Fibroblast of mammary gland (primary cell): ENCODE data around the gene CCDC102B.

ENCODE experiments used
- DNase-seq: peaks from one replicate; pipeline ENCODE4 v3.0.0-alpha.2; 2010; ENCODE audit warnings: low read depth
- H3K4me3 ChIP-seq: 2 replicates; pipeline ENCODE4 v1.5.1; 2011; ENCODE audit warnings: low read depth, mild to moderate bottlenecking, low read length, moderate library complexity; ENCODE audit not compliant: control insufficient read depth
- TF ChIP-seq, protein P1 (sequence below): conservative IDR thresholded peaks from 2 replicates; pipeline ENCODE4 v1.5.1; 2011; ENCODE audit warnings: low read depth, low read length, inconsistent platforms; ENCODE audit not compliant: control insufficient read depth, insufficient read depth

Gene CCDC102B

DNA sequence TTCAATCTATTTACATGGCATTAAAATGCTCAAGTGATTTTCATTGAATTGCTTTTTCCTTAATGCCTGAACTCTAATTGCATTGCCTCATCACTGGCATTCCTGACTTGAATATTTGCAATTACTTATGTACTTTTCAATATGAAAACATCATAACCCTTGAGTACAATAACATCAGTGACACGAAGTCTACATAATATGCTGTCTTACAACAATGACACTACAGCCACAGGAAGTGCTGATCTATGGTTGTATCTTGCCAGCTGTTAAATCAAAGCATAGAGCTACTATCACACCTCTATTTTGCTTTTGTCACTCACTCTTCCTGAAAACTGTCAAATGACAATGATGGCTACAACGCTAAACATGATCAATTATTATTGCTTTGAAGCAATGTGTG, 156.9 kb downstream of the CCDC102B start:
- no peak overlapping the region for H3K4me3 ChIP-seq
- TF ChIP-seq, protein P1, sequence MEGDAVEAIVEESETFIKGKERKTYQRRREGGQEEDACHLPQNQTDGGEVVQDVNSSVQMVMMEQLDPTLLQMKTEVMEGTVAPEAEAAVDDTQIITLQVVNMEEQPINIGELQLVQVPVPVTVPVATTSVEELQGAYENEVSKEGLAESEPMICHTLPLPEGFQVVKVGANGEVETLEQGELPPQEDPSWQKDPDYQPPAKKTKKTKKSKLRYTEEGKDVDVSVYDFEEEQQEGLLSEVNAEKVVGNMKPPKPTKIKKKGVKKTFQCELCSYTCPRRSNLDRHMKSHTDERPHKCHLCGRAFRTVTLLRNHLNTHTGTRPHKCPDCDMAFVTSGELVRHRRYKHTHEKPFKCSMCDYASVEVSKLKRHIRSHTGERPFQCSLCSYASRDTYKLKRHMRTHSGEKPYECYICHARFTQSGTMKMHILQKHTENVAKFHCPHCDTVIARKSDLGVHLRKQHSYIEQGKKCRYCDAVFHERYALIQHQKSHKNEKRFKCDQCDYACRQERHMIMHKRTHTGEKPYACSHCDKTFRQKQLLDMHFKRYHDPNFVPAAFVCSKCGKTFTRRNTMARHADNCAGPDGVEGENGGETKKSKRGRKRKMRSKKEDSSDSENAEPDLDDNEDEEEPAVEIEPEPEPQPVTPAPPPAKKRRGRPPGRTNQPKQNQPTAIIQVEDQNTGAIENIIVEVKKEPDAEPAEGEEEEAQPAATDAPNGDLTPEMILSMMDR, result no peak
- no peak for DNase-seq

DNA sequence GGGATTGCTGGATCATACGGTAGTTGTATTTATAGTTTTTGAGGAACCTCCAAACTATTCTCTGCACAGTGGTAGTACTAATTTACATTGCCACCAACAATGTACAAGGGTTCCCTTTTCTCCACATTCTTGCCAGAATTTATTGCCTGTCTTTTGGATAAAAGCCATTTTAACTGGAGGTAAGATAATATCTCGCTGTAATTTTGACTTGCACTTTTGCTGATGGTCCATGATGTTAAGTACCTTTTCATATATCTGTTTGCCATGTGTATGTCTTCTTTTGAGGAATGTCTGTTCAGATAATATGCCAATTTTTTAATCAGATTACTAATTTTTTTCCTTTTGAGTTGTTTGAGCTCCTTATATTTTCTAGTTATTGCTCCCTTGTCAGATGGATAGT, 158.8 kb downstream of the CCDC102B start:
- no peak overlapping the region for H3K4me3 ChIP-seq
- TF ChIP-seq, protein P1, result no peak
- no peak for DNase-seq

DNA sequence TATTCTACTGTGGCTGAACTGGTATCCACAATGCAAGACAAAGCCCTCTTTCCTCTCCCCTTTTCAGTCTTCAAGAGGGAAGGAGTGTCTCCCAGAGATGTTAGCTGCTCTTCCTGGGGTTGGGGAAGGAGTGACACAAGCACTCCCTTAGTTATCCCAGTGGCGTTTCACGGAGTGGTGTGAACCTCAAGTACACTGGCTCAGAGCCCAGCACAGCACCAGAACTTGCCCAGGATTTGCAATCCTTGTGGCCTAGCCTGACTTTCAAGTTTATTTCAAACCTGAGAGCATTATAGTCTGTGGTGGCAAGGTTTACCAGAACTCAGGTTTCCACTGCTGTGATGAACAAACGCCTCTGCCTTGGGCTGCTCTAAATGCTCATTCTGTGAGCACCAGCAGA, 162.5 kb downstream of the CCDC102B start:
- TF ChIP-seq, protein P1, result no peak
- DNase-seq, result peak; percentile 12
- H3K4me3 ChIP-seq, result no peak overlapping the region

DNA sequence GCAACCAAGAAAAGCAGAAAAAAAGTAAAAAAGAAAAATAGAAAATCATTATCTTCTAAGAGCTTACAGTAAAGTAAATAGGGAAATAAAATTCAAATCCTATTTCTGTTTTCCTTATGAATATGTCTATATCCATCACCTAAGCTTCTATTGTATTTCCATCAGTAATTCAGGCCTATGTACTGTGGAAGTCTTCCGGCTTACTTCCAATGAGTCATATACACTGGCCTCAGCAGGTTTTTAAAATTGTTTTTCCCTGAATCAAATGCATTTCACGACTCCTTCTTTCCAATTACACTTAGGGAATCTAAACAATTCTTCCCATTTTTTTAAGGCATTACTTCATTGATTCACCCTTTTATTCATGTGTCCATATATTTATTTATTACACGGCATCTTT, 164.7 kb downstream of the CCDC102B start:
- TF ChIP-seq, protein P1, result no peak
- no peak overlapping the region for H3K4me3 ChIP-seq
- no peak for DNase-seq

DNA sequence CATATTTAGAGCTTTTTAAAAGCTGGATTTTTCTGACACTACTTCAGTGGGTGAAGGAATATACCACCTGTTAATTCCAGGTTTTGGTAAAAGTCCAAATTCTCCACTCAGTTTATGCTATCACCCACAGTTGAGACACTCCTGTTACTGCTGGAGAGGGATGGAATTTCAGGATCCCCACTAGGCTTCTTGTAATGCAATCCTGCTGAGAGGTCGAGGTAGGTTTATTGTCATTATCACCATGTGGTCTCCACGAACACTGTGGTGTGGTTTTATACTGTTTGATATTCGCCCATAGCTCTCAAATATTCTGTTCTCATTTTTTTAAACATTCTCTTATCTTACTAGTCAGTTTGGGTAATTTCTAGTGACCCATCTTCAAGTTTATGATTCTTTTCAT, 167.9 kb downstream of the CCDC102B start:
- TF ChIP-seq, protein P1, result no peak
- H3K4me3 ChIP-seq, result no peak overlapping the region
- DNase-seq, result no peak

DNA sequence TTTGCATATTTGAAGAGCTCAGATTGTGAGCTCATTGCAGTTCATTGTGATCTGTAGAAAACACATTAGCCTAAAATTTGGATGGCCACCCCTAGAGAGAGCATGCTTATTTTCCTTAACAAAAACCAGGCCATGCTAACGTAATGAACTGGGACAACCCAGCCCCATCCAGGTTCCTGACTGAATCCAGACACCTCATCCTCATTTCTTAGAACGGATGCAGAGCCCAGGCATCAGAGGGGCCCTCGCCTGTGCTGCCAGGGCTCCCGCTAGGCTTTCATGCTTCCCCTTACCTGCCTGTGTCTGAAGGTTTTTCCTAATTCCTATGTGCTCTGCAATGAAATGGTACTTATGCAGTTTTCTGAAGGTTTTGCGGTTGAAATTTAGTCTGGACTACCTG, 171.1 kb downstream of the CCDC102B start:
- no peak for DNase-seq
- H3K4me3 ChIP-seq, result no peak overlapping the region
- TF ChIP-seq, protein P1, result no peak

DNA sequence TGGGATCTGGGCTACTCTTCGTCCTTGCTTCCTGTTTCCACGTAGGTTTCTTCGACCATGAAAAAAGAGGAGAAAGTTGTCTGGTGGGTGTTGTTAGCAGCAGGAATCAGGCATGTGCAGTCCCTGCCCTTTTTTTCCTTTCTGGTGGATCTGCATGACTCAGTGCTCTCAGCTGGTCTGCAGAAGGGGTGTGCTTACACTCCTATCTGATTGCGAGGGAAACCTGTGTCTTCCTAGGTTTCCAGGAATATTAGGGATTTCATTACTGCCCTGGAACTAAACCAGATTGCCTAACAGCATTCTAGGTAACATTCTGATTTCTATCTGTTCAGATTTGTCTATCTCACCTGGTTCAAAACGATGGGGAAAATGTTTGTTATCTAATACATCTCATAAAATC, 174.3 kb downstream of the CCDC102B start:
- H3K4me3 ChIP-seq, result no peak overlapping the region
- TF ChIP-seq, protein P1, result no peak
- DNase-seq, result no peak
